ENCODE data around the gene MAP1A.
A peak's percentile ranks its signal among the peaks of the same experiment; 100 is the strongest.

Gene MAP1A

DNA sequence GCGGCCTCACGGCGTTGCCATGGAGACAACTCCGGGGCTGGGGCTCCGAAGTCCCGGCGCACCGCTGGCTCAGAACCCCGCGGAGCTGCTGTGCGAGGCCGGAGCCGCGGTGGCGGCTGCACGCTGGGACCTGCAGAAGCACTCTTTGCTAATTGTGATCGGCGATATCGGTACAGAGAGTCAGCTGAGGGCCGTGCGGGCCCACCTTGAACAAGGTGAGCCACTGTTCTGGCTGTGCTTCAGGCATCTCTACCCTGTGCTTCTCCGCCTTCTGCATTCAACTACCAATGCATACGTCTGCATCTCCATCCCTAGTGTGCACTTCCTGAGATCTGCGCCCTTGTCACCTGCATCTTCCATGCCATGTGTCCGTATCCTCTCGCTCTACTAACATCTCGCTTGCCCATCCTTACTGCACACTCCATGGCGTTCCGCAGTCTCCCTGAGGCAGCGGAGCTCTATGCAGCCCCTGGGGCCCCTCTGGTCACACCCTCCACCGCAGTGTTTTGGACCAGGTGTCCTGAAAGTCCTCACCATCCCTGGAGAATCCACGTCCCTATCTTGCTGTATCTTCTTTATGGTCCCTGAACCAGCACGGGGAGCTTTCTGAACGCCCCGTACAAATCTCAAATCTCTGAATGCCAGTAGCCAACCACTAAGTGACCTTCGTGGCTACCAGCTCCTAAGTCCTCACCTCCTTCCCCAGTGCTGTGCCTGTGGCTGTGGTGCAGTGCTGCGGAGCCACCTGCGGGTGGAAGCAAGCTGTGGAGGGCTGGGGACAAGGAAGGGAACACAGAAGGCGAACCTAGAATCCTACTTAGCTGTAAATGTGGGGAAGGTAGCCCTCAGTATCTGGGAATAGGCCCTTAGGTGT is 6.2 kb upstream of the MAP1A start:
- DNase-seq, result no peak

DNA sequence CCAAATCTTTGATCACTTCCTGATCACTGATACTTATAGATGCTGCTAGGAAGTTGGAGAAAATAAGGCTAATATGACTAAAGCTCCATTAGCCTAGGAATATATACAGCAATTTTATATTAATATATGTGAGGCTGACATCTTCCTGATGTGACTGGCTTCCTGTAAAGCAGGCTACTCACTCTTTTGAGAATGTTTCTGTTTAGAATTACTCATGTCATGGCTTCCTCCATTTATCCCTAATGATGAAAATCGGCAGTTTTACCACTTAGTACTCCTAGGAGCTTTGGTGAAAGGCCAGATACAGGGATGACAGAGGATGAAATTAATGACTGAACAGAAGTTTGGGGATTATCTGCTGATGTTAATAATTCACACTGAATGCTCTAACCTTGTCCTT is 3.9 kb upstream of the MAP1A start:
- no peak for DNase-seq

DNA sequence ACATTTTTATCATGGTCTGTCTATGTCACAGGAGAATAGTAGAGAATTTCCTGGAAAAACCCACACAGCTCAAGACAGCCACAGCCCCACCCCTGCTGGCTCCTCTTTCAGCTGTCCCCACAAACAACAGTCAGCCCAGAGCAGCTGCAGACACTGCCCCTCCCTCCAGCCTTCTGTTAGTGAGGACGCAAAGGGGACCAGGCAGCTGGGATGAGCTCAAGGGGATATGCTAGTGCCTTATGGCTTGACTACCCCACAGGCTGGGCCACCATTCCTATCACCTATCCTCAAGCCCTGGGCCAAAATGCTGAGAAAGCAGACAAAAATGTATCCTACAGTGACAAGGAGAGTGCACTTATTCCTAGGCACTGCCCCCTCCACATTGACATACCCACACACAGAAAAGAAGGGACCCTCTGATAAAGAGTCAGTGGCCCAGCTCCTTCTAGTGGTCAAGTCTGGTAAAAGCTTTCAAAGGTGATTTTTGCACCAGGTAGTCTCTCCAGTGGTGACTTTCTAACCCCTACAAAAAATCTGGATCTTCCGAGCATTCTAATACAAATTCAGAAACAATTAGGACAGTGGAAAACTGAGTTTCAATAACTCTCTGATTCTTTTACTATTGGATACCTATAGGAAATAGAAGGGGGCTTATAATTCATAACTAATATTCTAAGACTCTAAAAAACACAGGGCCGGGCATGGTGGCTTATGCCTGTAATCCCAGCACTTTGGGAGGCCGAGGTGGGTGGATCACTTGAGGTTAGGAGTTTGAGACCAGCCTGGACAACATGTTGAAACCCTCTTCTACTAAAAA is 3.0 kb upstream of the MAP1A start:
- no peak for DNase-seq

DNA sequence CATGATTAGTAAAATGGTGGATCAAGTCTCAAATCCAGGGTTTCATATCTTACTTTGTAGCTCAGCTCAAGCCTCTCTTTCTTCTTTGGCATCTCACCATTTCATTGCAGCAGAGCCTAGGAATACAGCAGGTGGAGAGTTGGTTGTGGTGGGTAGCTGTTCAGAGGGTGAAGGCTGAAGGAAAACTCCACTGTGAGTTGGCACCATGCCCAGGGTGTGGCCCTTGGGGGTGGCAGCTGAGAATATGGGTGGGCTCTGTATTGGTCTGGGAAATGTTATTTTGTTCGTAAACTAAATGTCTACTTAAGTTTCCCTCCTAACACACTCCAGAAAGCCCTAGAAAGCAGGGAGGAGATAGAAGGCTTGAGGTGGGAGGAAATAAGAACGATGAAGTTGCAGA is 1.7 kb upstream of the MAP1A start:
- no peak for DNase-seq

DNA sequence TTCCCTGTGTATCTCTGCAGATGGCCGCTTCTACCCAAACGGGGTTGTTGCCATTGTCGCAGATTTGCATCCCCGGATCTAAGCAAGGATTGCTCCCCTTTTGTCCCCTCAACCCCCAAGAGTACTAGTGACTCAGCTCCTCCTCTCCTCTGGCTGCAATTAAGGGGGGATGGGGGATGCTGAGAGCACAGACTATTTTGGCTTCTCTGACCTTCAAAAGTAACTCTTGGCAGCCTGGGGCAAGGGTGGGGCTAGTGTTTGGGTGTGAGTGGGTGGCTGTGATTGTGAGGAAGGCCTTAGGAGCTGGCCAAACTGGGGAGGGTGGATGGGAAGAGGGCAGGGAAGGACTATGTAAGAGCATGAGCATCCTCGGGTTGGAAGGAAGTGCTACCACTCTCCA is 1.2 kb upstream of the MAP1A start:
- DNase-seq, result no peak

DNA sequence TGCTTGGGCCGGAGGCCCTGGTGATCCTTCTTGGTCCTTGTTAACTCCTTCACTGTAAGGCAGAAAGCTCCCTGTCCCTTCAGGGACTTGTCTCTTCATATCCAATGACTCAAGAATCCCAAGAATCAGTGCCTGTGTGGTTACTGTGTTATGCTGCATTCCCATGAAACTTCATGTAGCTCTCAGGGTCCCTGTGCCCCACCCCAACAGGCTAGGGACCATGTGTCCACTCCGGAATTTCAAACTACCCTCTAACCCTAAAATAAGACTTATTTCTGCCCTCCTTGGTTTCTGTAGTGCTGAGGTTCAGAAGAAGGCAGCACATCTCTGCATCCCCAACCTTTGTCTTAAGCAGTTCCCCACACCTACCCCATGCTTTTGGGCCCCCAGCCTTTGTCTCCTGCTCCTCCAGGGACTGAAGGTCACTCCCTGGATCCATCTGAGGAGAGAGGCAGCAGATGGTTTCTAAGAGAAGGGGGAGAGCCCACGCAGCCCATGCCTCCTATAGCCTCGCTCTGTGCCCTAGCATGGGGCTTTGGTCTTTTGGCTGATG is 531 bp upstream of the MAP1A start:
- no peak for DNase-seq

DNA sequence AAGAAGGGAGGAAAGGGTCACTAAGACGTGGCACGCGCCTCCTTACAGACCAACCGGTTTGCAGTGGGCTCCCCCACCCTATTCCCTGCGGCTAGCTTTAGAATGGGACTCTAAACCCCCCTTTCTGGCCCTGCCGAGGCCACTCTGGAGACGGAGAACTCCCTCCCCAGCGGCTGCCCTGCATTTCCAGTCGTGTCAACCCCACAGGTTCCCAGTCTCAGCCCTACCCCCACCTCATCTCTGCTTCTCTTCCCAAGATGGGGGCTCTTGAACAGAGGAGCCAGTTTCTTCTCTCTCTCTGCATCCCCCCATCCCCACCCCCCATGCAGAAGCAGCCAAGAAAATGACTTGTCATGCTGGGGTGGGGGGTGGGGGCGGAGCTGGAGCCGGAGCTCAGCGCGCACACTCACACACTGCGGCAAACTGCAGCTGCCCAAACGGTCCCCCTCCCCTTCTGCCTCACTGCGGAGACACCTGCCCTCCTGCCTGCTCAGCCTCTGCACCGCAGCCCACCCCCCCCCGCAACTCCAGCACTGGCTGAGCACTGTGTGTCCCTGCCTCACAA is 871 bp downstream of the MAP1A start:
- peak; percentile 20 for DNase-seq

DNA sequence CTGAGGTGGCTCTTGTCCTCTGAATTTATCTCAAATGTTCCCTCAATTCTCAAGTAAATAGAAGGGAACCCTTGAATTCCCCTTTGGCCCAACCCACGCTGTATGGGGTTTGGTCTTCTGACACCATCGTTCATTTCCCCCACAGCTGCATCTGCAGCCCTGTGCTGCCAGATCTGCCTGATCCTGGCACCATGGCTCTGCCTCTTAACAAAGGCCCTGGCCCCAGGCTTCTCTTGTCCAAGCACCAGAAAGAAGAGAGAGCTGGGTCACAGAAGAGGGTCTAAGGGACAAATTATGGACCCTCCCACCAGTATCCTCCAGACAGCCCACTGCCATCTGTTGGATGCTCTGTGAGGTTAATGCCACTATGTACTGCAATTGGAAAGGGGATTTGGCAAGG is 1.8 kb downstream of the MAP1A start:
- DNase-seq, result no peak

DNA sequence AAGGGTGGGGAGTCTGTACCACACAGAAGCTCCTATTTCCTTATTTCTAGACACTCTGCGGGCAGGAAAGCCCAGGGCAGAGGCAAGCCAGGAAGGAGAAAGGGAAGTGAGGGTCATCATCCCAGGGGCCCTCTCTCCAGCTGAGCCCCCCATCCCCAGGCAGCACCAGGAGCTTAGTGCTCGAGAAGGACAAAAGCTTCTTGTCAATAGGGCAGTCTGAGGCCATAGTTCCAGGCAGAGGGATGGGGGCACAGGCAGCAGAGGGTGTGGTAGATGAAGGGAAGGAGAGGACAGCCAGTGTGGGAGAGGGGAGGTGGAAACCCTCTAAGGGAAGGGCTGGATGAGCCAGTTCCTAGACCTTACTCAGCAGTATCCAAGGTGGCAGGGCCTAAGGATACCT is 2.7 kb downstream of the MAP1A start:
- DNase-seq, result no peak

DNA sequence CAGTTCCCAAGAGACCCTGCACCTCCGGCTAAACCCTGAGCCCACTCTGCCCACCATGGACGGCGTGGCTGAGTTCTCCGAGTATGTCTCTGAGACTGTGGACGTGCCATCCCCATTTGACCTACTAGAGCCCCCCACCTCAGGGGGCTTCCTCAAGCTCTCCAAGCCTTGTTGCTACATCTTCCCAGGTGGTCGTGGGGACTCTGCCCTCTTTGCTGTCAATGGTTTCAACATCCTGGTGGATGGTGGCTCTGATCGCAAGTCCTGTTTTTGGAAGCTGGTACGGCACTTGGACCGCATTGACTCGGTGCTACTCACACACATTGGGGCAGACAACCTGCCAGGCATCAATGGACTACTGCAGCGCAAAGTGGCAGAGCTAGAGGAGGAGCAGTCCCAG is 4.0 kb downstream of the MAP1A start:
- no peak for DNase-seq

DNA sequence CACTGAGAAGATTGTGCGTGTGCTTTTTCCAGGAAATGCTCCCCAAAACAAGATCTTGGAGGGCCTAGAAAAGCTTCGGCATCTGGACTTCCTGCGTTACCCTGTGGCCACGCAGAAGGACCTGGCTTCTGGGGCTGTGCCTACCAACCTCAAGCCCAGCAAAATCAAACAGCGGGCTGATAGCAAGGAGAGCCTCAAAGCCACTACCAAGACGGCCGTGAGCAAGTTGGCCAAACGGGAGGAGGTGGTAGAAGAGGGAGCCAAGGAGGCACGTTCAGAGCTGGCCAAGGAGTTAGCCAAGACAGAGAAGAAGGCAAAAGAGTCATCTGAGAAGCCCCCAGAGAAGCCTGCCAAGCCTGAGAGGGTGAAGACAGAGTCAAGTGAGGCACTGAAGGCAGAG is 4.8 kb downstream of the MAP1A start:
- no peak for DNase-seq

DNA sequence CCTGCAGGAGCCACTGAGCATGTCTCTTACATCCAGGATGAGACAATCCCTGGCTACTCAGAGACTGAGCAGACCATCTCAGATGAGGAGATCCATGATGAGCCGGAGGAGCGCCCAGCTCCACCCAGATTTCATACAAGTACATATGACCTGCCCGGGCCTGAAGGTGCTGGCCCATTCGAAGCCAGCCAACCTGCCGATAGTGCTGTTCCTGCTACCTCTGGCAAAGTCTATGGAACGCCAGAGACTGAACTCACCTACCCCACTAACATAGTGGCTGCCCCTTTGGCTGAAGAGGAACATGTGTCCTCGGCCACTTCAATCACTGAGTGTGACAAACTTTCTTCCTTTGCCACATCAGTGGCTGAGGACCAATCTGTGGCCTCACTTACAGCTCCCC is 6.2 kb downstream of the MAP1A start:
- DNase-seq, result no peak

DNA sequence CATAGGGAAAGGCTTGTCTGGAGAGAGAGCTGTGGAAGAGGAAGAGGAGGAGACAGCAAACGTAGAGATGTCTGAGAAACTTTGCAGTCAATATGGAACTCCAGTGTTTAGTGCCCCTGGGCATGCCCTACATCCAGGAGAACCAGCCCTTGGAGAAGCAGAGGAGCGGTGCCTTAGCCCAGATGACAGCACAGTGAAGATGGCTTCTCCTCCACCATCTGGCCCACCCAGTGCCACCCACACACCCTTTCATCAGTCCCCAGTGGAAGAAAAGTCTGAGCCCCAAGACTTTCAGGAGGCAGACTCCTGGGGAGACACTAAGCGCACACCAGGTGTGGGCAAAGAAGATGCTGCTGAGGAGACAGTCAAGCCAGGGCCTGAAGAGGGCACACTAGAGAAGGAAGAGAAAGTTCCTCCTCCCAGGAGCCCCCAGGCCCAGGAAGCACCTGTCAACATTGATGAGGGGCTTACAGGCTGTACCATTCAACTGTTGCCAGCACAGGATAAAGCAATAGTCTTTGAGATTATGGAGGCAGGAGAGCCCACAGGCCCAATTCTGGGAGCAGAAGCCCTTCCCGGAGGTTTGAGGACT is 6.9 kb downstream of the MAP1A start:
- DNase-seq, result no peak

DNA sequence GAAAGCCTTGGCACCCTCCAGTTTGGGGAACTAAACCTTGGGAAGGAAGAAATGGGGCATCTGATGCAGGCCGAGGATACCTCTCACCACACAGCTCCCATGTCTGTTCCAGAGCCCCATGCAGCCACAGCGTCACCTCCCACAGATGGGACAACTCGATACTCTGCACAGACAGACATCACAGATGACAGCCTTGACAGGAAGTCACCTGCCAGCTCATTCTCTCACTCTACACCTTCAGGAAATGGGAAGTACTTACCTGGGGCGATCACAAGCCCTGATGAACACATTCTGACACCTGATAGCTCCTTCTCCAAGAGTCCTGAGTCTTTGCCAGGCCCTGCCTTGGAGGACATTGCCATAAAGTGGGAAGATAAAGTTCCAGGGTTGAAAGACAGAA is 7.7 kb downstream of the MAP1A start:
- no peak for DNase-seq

DNA sequence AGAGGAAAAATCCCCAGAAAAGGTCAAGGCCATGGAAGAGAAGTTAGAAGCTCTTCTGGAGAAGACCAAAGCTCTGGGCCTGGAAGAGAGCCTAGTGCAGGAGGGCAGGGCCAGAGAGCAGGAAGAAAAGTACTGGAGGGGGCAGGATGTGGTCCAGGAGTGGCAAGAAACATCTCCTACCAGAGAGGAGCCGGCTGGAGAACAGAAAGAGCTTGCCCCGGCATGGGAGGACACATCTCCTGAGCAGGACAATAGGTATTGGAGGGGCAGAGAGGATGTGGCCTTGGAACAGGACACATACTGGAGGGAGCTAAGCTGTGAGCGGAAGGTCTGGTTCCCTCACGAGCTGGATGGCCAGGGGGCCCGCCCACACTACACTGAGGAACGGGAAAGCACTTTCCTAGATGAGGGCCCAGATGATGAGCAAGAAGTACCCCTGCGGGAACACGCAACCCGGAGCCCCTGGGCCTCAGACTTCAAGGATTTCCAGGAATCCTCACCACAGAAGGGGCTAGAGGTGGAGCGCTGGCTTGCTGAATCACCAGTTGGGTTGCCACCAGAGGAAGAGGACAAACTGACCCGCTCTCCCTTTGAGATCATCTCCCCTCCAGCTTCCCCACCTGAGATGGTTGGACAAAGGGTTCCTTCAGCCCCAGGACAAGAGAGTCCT is 9.0 kb downstream of the MAP1A start:
- no peak for DNase-seq

DNA sequence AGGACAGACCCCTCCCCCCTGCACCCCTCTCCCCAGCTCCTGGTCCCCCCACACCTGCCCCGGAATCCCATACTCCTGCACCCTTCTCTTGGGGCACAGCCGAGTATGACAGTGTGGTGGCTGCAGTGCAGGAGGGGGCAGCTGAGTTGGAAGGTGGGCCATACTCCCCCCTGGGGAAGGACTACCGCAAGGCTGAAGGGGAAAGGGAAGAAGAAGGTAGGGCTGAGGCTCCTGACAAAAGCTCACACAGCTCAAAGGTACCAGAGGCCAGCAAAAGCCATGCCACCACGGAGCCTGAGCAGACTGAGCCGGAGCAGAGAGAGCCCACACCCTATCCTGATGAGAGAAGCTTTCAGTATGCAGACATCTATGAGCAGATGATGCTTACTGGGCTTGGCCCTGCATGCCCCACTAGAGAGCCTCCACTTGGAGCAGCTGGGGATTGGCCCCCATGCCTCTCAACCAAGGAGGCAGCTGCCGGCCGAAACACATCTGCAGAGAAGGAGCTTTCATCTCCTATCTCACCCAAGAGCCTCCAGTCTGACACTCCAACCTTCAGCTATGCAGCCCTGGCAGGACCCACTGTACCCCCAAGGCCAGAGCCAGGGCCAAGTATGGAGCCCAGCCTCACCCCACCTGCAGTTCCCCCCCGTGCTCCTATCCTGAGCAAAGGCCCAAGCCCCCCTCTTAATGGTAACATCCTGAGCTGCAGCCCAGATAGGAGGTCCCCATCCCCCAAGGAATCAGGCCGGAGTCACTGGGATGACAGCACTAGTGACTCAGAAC is 9.8 kb downstream of the MAP1A start:
- DNase-seq, result no peak

DNA sequence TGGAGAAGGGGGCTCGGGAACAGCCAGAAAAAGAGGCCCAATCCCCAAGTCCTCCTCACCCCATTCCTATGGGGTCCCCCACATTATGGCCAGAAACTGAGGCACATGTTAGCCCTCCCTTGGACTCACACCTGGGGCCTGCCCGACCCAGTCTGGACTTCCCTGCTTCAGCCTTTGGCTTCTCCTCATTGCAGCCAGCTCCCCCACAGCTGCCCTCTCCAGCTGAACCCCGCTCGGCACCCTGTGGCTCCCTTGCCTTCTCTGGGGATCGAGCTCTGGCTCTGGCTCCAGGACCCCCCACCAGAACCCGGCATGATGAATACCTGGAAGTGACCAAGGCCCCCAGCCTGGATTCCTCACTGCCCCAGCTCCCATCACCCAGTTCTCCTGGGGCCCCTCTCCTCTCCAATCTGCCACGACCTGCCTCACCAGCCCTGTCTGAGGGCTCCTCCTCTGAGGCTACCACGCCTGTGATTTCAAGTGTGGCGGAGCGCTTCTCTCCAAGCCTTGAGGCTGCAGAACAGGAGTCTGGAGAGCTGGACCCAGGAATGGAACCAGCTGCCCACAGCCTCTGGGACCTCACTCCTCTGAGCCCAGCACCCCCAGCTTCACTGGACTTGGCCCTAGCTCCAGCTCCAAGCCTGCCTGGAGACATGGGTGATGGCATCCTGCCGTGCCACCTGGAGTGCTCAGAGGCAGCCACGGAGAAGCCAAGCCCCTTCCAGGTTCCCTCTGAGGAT is 10.6 kb downstream of the MAP1A start:
- DNase-seq, result no peak

DNA sequence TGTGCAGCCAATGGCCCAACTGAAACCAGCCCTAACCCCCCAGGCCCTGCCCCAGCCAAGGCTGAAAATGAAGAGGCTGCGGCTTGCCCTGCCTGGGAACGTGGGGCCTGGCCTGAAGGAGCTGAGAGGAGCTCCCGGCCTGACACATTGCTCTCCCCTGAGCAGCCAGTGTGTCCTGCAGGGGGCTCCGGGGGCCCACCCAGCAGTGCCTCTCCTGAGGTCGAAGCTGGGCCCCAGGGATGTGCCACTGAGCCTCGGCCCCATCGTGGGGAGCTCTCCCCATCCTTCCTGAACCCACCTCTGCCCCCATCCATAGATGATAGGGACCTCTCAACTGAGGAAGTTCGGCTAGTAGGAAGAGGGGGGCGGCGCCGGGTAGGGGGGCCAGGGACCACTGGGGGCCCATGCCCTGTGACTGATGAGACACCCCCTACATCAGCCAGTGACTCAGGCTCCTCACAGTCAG is 11.2 kb downstream of the MAP1A start:
- DNase-seq, result no peak

DNA sequence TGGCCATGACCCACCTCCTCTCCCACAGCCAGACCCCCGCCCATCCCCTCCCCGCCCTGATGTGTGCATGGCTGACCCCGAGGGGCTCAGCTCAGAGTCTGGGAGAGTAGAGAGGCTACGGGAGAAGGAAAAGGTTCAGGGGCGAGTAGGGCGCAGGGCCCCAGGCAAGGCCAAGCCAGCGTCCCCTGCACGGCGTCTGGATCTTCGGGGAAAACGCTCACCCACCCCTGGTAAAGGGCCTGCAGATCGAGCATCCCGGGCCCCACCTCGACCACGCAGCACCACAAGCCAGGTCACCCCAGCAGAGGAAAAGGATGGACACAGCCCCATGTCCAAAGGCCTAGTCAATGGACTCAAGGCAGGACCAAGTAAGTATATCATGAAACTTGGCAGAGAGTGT is 11.7 kb downstream of the MAP1A start:
- no peak for DNase-seq

DNA sequence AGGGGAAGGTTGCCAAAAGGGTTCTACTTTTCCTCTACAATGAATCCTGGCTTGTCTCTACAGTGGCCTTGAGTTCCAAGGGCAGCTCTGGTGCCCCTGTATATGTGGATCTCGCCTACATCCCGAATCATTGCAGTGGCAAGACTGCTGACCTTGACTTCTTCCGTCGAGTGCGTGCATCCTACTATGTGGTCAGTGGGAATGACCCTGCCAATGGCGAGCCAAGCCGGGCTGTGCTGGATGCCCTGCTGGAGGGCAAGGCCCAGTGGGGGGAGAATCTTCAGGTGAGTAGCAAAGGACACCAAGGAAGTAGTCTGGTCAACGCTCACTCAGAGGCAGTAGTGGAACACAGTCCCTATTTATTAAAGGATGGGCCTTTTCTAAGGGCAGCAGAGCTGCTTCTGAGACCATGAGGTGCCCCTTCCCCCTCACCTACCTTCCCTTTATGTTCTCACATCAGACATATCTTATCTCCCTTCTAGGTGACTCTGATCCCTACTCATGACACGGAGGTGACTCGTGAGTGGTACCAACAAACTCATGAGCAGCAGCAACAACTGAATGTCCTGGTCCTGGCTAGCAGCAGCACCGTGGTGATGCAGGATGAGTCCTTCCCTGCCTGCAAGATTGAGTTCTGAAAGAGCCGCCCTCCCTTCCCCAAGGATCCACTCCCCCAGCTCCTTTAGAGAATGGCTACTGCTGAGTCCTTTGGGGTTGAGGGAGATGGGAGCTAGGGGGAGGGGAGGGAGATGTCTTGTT is 12.4 kb downstream of the MAP1A start:
- DNase-seq, result no peak

Data from CD4-positive, alpha-beta T cell treated with Interferon gamma for 1 hour (primary cell).